ENCODE data around the gene VSIG10.

- TF ChIP-seq CTCF (IDR thresholded peaks at IDR 0.05 in 4 of 5, conservative IDR thresholded peaks at IDR 0.05 in 1 of 5), result peak in 2 of 5 experiments; percentile 10 to 25
- no peak for TF ChIP-seq POLR2A (IDR thresholded peaks at IDR 0.05)
Measured at GRCh38 chr12:118034429-118035189, 69.2 kb downstream of the VSIG10 start.

Measured in gastrocnemius medialis (tissue), 4 donors.